SH-SY5Y (cell line): ENCODE data around the gene BLNK.

Experiments
- GATA2 ChIP-seq: IDR thresholded peaks from 2 replicates; pipeline ENCODE4 v1.6.1; 2011; ENCODE audit warnings: mild to moderate bottlenecking, low read depth, low read length
- GATA3 ChIP-seq: IDR thresholded peaks from 2 replicates; pipeline ENCODE4 v1.6.1; 2011; ENCODE audit warnings: low read depth, mild to moderate bottlenecking, low read length, moderate library complexity

DNA sequence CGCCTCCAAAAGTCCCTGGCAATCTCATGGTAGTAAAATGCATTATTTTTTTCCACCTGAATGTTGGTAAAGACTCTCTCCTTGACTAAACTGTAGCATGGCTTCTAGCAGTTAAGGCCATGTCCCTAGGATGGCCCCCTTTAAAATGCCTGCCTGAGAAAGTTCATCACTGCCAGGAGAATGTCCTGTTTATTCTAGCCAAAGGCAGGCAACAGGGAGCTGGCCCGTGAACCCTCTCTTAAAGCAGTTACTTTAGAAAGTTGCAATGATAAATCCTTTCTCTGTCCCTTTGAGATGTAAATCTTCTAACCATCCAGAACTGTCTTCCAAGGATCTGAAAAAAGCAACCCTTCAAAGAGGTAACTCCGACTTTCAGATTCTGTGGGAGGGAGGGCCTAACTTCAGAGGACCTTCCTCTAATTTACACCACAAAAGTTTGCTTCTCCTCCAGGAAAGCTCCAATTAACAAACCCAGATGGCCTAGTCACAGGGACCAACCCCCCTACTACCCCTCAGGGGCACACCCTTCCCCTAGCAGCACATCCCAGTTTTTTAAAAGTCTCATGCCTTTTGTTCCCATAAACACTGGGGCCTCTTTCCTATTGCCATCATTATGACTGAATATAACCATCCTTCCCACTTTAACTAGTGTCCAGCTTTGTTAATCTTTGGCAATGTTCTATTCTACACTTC lies 38.4 kb upstream of the BLNK start:
- TF ChIP-seq GATA2 (no peak), GATA3 (no peak)
